Measurements from ENCODE around the gene MTMR11.

Gene MTMR11

GRCh38 chr1:149927563-149928400 lies 8.9 kb downstream of the MTMR11 start, which contains the start of gene SF3B4:
Gene SF3B4 (minus strand): TSS chr1:149927803. CDS start chr1:149927759, 44 bp downstream.
- Histone ChIP-seq H3K79me2 (ENCODE audit: low read length) (peaks cover 35% of the 10 kb centered on the region), H3K27me3 (replicated peaks; ENCODE audit: insufficient read depth, low read length) (no peaks in the 10 kb centered on the region), H3F3A (ENCODE audit: insufficient read depth, low read length) (peaks cover 13% of the 10 kb centered on the region), H3K4me1 (ENCODE audit: low read length) (peaks cover 28% of the 10 kb centered on the region), H3K36me3 (replicated peaks; ENCODE audit: insufficient read depth, low read length) (peaks cover 36% of the 10 kb centered on the region), H2AFZ (ENCODE audit: low read length) (peak within 1 kb of the TSS; percentile 59), H4K20me1 (ENCODE audit: insufficient read depth, low read length) (no peaks in the 10 kb centered on the region), H3K9me3 (replicated peaks; ENCODE audit: insufficient read depth, low read length) (no peaks in the 10 kb centered on the region), H3K4me3 (ENCODE audit: low read length) (peak within 1 kb of the TSS; percentile 83), H3K9ac (ENCODE audit: low read length) (peak within 1 kb of the TSS; percentile 97), H3K4me2 (ENCODE audit: low read depth, low read length) (peak within 1 kb of the TSS; percentile 97), H3K27ac (ENCODE audit: low read length) (peak within 1 kb of the TSS; percentile 97), H3K9me2 (replicated peaks; ENCODE audit: insufficient read depth, low read length) (no peaks in the 10 kb centered on the region)
- DNase-seq, result peak; percentile 99
- TF ChIP-seq CTCF (IDR thresholded peaks at IDR 0.05; ENCODE audit: low read length), result 0 out of 2 replicates have a peak, but pooled peaks have one; percentile 2
- no peak for TF ChIP-seq EZH2 (optimal IDR thresholded peaks at IDR 0.05; ENCODE audit: low read depth, low read length)

GRCh38 chr1:149927056-149927562 lies 9.6 kb downstream of the MTMR11 start:
- H3K4me3 ChIP-seq (ENCODE audit: low read length), result peak overlapping the region; percentile 83
- no peaks in the 10 kb centered on the region for H3K9me3 ChIP-seq (replicated peaks; ENCODE audit: insufficient read depth, low read length)
- peak overlapping the region; percentile 97 for H3K9ac ChIP-seq (ENCODE audit: low read length)
- DNase-seq, result no peak
- peaks cover 17% of the 10 kb centered on the region for H3F3A ChIP-seq (ENCODE audit: insufficient read depth, low read length)
- TF ChIP-seq CTCF (IDR thresholded peaks at IDR 0.05; ENCODE audit: low read length) (0 out of 2 replicates have a peak, but pooled peaks have one; percentile 5), EZH2 (optimal IDR thresholded peaks at IDR 0.05; ENCODE audit: low read depth, low read length) (no peak)
- H3K36me3 ChIP-seq (replicated peaks; ENCODE audit: insufficient read depth, low read length), result peaks cover 38% of the 10 kb centered on the region
- peak overlapping the region; percentile 97; the same call in 1 of the 2 replicates for H3K27ac ChIP-seq (ENCODE audit: low read length)
- no peaks in the 10 kb centered on the region for H3K27me3 ChIP-seq (replicated peaks; ENCODE audit: insufficient read depth, low read length)
- peak overlapping the region; percentile 59 for H2AFZ ChIP-seq (ENCODE audit: low read length)
- H3K4me1 ChIP-seq (ENCODE audit: low read length), result peaks cover 28% of the 10 kb centered on the region
- no peaks in the 10 kb centered on the region for H4K20me1 ChIP-seq (ENCODE audit: insufficient read depth, low read length)
- H3K9me2 ChIP-seq (replicated peaks; ENCODE audit: insufficient read depth, low read length), result no peaks in the 10 kb centered on the region
- peak overlapping the region; percentile 97 for H3K4me2 ChIP-seq (ENCODE audit: low read depth, low read length)
- H3K79me2 ChIP-seq (ENCODE audit: low read length), result peaks cover 35% of the 10 kb centered on the region

- H3K9me3 ChIP-seq (replicated peaks; ENCODE audit: insufficient read depth, low read length), result no peaks in the 10 kb centered on the region
- H3K27me3 ChIP-seq (replicated peaks; ENCODE audit: insufficient read depth, low read length), result no peaks in the 10 kb centered on the region
- peak overlapping the region; percentile 83 for H3K4me3 ChIP-seq (ENCODE audit: low read length)
- H3K4me1 ChIP-seq (ENCODE audit: low read length), result peaks cover 21% of the 10 kb centered on the region
- H3K79me2 ChIP-seq (ENCODE audit: low read length), result peaks cover 35% of the 10 kb centered on the region
- no peak overlapping the region for H3K9ac ChIP-seq (ENCODE audit: low read length)
- TF ChIP-seq CTCF (IDR thresholded peaks at IDR 0.05; ENCODE audit: low read length), result no peak
- TF ChIP-seq EZH2 (optimal IDR thresholded peaks at IDR 0.05; ENCODE audit: low read depth, low read length), result no peak
- TF ChIP-seq EZH2phosphoT487 (IDR thresholded peaks at IDR 0.05; ENCODE audit: low read length), result no peak
- no peak overlapping the region for H3K27ac ChIP-seq (ENCODE audit: low read length)
- no peaks in the 10 kb centered on the region for H4K20me1 ChIP-seq (ENCODE audit: insufficient read depth, low read length)
- DNase-seq, result no peak
- peaks cover 38% of the 10 kb centered on the region for H3K36me3 ChIP-seq (replicated peaks; ENCODE audit: insufficient read depth, low read length)
- no peak overlapping the region for H2AFZ ChIP-seq (ENCODE audit: low read length)
- H3F3A ChIP-seq (ENCODE audit: insufficient read depth, low read length), result peaks cover 16% of the 10 kb centered on the region
- peak overlapping the region; percentile 97 for H3K4me2 ChIP-seq (ENCODE audit: low read depth, low read length)
- no peaks in the 10 kb centered on the region for H3K9me2 ChIP-seq (replicated peaks; ENCODE audit: insufficient read depth, low read length)
Observed at GRCh38 chr1:149926296-149926695, 10.4 kb downstream of the MTMR11 start.

All from MM.1S (cell line).